Stimulated activated CD4-positive, alpha-beta T cell treated with anti-CD3 and anti-CD28 coated beads, Interleukin-15, amount 100 ng/mL, for 1 hour (primary cell): Measurements from ENCODE around the gene ADRB1.

Source experiments
- DNase-seq, 2 donors: peaks; one replicate each; pipeline ENCODE4 v3.0.0-alpha.2; 2020; ENCODE audit warnings: low read depth in 1 of 2, low spot score in 1 of 2

Gene ADRB1

DNA sequence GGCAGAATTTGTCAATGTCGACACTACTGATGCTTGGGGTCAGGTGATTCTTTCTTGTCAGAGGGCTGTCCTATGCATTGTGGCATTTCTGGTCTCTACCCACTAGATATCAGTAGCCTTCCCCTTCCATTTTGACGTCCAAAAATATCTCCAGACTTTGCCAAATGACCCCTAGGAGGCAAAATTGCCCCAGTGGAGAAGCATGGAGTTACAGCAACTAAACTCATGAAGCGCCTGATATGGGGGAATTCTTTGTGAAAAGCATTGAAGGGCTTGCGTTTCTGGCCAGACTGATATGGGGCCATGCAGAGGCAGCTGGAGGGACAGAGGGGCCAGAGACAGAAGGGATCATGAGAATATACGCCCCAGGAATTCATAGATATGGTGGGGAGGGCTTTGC lies 43.6 kb downstream of the ADRB1 start:
- no peak for DNase-seq

DNA sequence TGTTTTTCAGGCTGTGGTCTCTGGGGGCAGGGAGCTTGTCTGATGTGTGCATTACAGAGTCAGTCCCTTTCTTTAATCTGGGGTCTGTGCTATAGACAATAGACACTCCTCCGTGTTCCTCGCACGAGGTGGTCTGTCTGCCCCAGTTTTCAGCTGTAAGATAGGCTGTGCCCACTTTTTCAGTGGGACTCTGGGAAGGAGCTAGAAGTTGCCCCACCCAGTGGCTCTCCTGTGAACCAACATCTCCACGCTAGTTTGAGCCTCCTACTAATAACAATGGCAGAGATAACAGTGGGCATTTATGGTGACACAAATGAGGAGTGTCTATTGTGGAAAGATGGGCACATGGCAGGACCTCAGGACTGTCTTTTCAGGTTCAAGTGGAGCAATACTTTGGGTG lies 44.0 kb downstream of the ADRB1 start:
- no peak for DNase-seq

GRCh38 chr10:114094795-114095194 lies 51.1 kb downstream of the ADRB1 start:
- no peak for DNase-seq

DNA sequence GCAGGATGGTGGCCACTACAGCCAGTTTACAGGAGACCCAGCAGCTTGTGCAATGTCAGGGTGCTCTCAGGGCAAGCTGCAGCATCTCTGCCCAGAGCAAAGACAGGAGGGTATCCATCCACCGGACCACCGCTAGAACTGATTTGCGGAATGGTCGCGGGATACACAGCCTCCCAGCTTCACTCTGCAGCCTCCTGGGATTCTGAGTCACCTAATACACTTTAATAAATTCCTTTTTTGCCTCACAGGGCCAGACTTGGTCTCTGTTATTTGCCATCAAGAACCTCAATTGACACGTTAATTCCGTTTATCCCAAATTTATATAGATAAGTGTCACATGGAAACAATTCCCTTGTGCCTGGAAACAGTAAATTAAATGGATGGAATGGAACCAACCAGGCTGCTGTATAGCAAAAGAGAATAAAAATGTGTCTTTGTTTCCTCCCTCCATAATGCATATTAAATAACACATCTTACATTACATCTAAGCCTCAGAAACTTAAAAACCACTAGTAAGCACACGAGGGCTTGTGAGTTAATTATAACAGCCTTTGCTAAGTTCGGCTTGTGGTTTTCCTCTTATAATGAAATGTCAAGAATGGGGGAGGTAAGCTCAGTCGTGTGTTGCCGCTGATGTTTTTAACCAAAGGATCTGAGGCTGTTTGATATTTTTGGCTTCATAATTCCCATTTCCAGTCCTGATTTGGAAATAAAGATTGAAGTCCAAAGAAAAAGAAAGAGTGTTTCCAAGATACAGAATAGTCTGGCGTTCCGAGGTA lies 52.1 kb downstream of the ADRB1 start:
- DNase-seq: no peak
